GM12865 (cell line): ENCODE results near the gene GALNT17.

Source experiments
- DNase-seq: peaks from one replicate; pipeline ENCODE4 v3.0.0; 2010; ENCODE audit warnings: low read depth
- H3K4me3 ChIP-seq: 2 replicates; pipeline ENCODE4 v1.5.1; 2011; ENCODE audit warnings: mild to moderate bottlenecking, low read depth, low read length, control low read depth
- TF ChIP-seq, protein P1 (sequence below): IDR thresholded peaks from 2 replicates; pipeline ENCODE4 v1.5.1; 2011; ENCODE audit warnings: low read length, control low read depth, low read depth, inconsistent platforms; ENCODE audit not compliant: insufficient read depth; ENCODE audit errors: missing control alignments

The GALNT17 gene

DNA sequence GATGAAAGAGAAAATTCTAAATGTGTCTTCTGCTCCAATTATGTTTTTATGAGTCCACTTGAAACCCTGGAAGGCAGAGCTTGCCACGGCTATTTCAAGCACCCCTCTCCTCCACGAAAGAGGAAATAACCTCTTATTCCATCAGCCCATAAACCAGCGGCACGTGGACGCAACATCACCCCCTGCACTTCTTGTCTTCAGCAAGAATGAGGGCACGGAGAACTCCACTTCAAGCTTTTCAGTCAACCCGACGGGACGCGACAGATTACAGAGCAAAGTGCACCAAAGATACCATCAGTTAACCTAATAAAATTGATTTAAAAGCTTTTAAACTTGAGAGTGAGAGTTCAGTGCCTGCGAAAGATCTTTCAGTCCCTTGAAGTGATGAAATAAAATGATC lies 406.3 kb downstream of the GALNT17 start:
- H3K4me3 ChIP-seq = no peak overlapping the region
- TF ChIP-seq, protein P1, sequence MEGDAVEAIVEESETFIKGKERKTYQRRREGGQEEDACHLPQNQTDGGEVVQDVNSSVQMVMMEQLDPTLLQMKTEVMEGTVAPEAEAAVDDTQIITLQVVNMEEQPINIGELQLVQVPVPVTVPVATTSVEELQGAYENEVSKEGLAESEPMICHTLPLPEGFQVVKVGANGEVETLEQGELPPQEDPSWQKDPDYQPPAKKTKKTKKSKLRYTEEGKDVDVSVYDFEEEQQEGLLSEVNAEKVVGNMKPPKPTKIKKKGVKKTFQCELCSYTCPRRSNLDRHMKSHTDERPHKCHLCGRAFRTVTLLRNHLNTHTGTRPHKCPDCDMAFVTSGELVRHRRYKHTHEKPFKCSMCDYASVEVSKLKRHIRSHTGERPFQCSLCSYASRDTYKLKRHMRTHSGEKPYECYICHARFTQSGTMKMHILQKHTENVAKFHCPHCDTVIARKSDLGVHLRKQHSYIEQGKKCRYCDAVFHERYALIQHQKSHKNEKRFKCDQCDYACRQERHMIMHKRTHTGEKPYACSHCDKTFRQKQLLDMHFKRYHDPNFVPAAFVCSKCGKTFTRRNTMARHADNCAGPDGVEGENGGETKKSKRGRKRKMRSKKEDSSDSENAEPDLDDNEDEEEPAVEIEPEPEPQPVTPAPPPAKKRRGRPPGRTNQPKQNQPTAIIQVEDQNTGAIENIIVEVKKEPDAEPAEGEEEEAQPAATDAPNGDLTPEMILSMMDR = no peak
- DNase-seq = no peak

DNA sequence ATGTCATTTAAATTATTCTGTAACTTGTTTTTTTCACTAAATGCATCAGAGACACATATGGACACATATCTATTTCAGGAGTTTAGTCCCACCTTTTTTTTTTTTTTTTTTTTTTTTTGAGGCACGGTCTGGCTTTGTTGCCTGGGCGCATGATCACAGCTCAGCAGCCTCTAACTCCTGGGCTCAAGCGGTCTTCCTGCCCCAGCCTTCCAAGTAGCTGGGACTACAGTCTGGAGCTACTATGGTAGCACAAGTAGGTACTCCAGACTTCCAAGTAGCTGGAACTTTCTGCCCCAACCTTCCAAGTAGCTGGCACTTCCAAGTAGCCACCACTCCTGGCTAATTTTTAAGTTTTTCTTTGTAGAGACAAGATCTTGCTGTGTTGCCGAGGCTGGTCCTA lies 407.7 kb downstream of the GALNT17 start:
- no peak overlapping the region for H3K4me3 ChIP-seq
- TF ChIP-seq, protein P1 = no peak
- no peak for DNase-seq

DNA sequence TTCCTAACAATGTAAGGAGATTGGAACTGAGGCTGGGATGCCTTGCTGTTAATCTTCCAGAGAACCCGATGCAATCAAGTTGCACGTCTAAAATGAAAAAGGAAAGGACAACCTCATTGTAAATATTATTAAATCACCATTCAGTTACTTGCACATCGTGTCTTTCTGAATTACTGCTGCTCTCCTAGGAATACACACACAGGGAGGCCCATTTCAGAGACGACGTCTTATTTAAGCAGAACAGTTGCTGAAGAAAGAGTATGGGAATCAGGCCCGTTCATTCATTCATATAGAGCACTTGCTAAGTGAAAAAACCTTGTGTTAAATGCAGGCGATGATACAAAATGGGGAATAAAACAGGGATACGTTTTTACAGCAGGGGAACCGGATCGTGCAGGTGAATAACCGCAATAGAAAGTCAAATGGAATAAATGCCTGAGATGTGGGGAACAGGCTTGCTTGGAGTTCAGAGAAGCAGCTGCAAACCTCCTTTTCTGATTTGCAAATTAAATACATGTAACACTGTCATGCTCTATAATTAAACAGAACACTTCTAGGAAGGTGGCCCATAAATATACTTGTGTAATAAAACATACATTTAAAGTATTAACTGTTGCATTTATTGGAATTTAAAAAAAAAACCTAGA lies 409.9 kb downstream of the GALNT17 start:
- TF ChIP-seq, protein P1 = no peak
- H3K4me3 ChIP-seq = no peak overlapping the region
- no peak for DNase-seq

DNA sequence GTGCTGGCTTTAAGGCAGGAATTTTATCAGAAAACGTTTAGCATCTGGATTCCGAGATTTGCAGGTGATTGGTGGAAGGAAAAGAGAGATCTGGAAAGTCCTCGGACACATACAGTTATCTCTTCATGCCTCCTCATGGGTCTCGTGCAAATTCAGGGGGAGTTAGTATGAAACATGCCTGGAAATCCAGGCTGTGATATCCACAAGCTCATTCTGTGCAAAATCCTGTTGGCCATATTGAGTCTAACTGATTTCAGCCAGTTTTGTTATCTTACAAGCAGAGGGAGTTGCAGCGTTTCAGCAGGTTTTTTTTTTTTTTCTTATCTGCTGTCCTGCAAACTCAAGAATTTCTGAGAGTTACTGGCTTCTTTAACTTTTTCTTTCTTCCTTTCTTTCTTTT lies 411.5 kb downstream of the GALNT17 start:
- DNase-seq = no peak
- no peak overlapping the region for H3K4me3 ChIP-seq
- TF ChIP-seq, protein P1 = no peak

DNA sequence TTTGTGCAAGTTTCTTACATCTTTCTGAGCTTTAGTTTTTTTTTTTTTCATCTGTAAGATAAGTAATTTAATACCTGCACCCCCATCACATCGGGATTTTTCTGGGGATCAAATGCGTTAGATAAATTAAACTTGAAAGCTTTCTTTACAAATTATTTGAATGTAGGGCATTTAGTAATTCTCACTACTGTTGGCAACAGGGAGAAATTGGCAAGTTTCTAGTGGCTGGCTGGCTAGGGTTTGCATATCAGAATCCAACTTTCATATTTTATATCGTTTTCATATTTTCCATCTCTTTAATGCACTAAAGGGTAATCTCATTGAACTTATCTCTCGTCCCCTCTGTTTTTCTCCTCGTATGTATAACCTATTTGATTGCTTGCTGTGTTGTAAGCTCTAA lies 412.9 kb downstream of the GALNT17 start:
- TF ChIP-seq, protein P1 = no peak
- no peak overlapping the region for H3K4me3 ChIP-seq
- no peak for DNase-seq

DNA sequence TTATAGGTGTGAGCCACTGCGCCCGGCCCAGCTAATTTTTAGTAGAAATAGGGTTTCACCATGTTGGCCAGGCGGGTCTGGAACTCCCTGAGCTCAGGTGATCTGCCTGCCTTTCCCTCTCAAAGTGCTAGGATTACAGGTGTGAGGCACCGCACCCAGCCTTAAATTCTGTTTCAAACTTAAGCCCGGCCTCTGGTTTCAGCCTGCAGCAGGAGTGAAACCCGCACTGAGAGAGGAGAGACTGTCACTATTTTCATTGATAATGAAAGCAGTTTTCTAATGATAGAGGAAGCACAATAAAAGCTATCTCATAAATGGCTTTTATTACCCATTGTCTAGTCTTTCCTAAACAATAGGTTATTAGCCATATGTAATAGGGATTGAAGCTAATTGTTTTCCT lies 415.5 kb downstream of the GALNT17 start:
- DNase-seq = no peak
- TF ChIP-seq, protein P1 = no peak
- no peak overlapping the region for H3K4me3 ChIP-seq

DNA sequence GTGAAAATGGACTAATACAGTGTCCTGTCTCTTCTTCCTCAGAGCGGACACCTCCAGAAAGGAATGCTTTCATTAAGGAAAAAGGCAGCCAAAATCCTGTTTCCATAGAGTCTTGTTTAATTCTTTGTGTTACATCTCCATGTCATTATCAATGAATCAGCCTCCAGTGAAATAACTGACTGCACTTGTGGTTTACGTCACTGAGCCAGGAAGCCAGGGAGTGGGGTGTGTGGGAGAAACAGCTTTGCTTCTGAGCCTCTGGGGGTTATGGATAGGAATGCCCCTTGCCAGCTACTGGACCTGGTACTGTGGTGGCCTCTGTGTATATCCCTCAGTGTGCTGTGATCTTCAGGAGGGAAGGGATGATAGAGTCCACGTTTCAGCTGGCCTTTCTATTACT lies 416.8 kb downstream of the GALNT17 start:
- H3K4me3 ChIP-seq = no peak overlapping the region
- TF ChIP-seq, protein P1 = no peak
- no peak for DNase-seq
